A549 (cell line): ENCODE measurements around the gene CAMKMT. TPM values are rescaled to one million over a fixed set of nuclear protein-coding genes. Genes with fewer than 3 reads are reported as not detected.

Source experiments
- ATAC-seq, 2 experiments: fragments of 200-7000 bp in 1 of 2; fragments of >200 bp in 1 of 2; cut with Nextera tagmentation in 1 of 2; cut with Tn5 transposase in 1 of 2; 3 replicates each; pipeline versions ENCODE4 v1.8.0 to v1.9.1; 2018 to 2020; ENCODE audit warnings: mild to moderate bottlenecking in 1 of 2, moderate library complexity in 1 of 2
- CTCF ChIA-PET: fragments of 300-600 bp; sonication (Branson Sonifier 250); formaldehyde crosslinking; extraction: SDS; loops from one replicate; lab custom pipeline; 2021; ENCODE audit warnings: antibody characterized with exemption, inconsistent platforms; lab: Yijun Ruan, JAX
- POLR2A ChIA-PET: fragments of 350-600 bp; formaldehyde crosslinking; extraction: SDS; loops from one replicate; lab custom pipeline; 2021; ENCODE audit warnings: antibody characterized with exemption, inconsistent platforms; lab: Yijun Ruan, JAX
- DNase-seq, 2 experiments: peaks; one replicate each; pipeline versions ENCODE4 v3.0.0 to v3.0.0-alpha.2; 2011 to 2016; ENCODE audit warnings: low read depth in 1 of 2, low spot score in 1 of 2
- FAIRE-seq: peaks from 2 replicates; lab custom pipeline; 2011; peaks lifted over from hg19 to GRCh38; lab: Jason Lieb, UNC
- H3K27ac ChIP-seq, 2 experiments: fragments of >200 bp; sonication (Bioruptor Twin); formaldehyde crosslinking; 3 replicates each; pipeline ENCODE4 v1.5.1; 2016 to 2017
- H3K4me1 ChIP-seq: fragments of >200 bp; sonication (Bioruptor Twin); formaldehyde crosslinking; 3 replicates; pipeline ENCODE4 v1.6.1; 2016
- H3K4me2 ChIP-seq: fragments of >200 bp; sonication (Bioruptor Twin); formaldehyde crosslinking; 3 replicates; pipeline ENCODE4 v1.6.1; 2016
- H3K4me3 ChIP-seq: fragments of >200 bp; sonication (Bioruptor Twin); formaldehyde crosslinking; 3 replicates; pipeline ENCODE4 v1.5.1; 2016
- H3K9me3 ChIP-seq: fragments of >200 bp; sonication (Bioruptor Twin); formaldehyde crosslinking; 3 replicates; pipeline ENCODE4 v1.6.1; 2016
- CBX2 ChIP-seq: fragments of 200-600 bp; sonication (generic); IDR thresholded peaks from 2 replicates; pipeline ENCODE4 v1.6.1; 2016; ENCODE audit warnings: low read depth, mild to moderate bottlenecking, borderline replicate concordance
- CTCF ChIP-seq: fragments of >200 bp; sonication (Bioruptor Twin); formaldehyde crosslinking; IDR thresholded peaks from 3 replicates; pipeline ENCODE4 v1.5.1; 2016
- EHMT2 ChIP-seq: fragments of 200-600 bp; sonication (generic); IDR thresholded peaks from 2 replicates; pipeline ENCODE4 v1.6.1; 2016; ENCODE audit warnings: antibody characterized with exemption, low read depth, mild to moderate bottlenecking, moderate library complexity
- ELK1 ChIP-seq: fragments of 150-350 bp; IDR thresholded peaks from 2 replicates; pipeline ENCODE4 v1.6.1; 2014; ENCODE audit warnings: low read depth, mild to moderate bottlenecking, low read length
- ESRRA ChIP-seq: fragments of 150-350 bp; IDR thresholded peaks from 2 replicates; pipeline ENCODE4 v1.6.1; 2014; ENCODE audit warnings: mild to moderate bottlenecking, low read length, borderline replicate concordance
- FOSB ChIP-seq: fragments of 250-450 bp; sonication (Bioruptor Pico); IDR thresholded peaks from 2 replicates; pipeline ENCODE4 v1.5.0; 2020; ENCODE audit warnings: mild to moderate bottlenecking, moderate library complexity
- FOXS1 ChIP-seq: fragments of 250-450 bp; sonication (Bioruptor Pico); IDR thresholded peaks from 2 replicates; pipeline ENCODE4 v1.5.0; 2020; ENCODE audit warnings: mild to moderate bottlenecking, moderate library complexity
- HMGXB4 ChIP-seq: fragments of 250-450 bp; sonication (Bioruptor Pico); IDR thresholded peaks from 2 replicates; pipeline ENCODE4 v1.5.0; 2021; ENCODE audit warnings: mild to moderate bottlenecking, moderate library complexity, borderline replicate concordance
- HOXB13 ChIP-seq: fragments of 250-450 bp; sonication (Bioruptor Pico); IDR thresholded peaks from 2 replicates; pipeline ENCODE4 v1.5.0; 2020; ENCODE audit warnings: low read depth, mild to moderate bottlenecking, moderate library complexity
- HOXB5 ChIP-seq: fragments of 250-450 bp; sonication (Bioruptor Pico); IDR thresholded peaks from 2 replicates; pipeline ENCODE4 v1.5.0; 2020; ENCODE audit warnings: mild to moderate bottlenecking, moderate library complexity
- KDM1A ChIP-seq: fragments of 200-600 bp; sonication (generic); IDR thresholded peaks from 2 replicates; pipeline ENCODE4 v1.6.1; 2016; ENCODE audit warnings: low read depth, mild to moderate bottlenecking
- MAZ ChIP-seq: fragments of 150-350 bp; IDR thresholded peaks from 2 replicates; pipeline ENCODE4 v1.6.1; 2014; ENCODE audit warnings: antibody characterized with exemption, low read depth, low read length, borderline replicate concordance
- NFE2L2 ChIP-seq: fragments of 150-350 bp; conservative IDR thresholded peaks from 2 replicates; pipeline ENCODE4 v1.6.1; 2014; ENCODE audit warnings: low read length
- POLR2A ChIP-seq: IDR thresholded peaks from 2 replicates; pipeline ENCODE4 v1.6.1; 2012; ENCODE audit warnings: mild to moderate bottlenecking, low read length
- SMC3 ChIP-seq: fragments of >200 bp; sonication (Bioruptor Twin); formaldehyde crosslinking; IDR thresholded peaks from 3 replicates; pipeline ENCODE4 v1.6.1; 2018; ENCODE audit warnings: inconsistent platforms
- SREBF2 ChIP-seq: fragments of 450-650 bp; IDR thresholded peaks from 2 replicates; pipeline ENCODE4 v1.6.1; 2014; ENCODE audit warnings: mild to moderate bottlenecking, moderate library complexity
- TP53 ChIP-seq: fragments of 250-450 bp; sonication (Bioruptor Pico); IDR thresholded peaks from 2 replicates; pipeline ENCODE4 v1.5.0; 2021; ENCODE audit warnings: mild to moderate bottlenecking, moderate library complexity
- WGBS: methylation state at CpG from one replicate; pipeline ENCODE4 v1.1.6; 2017; ENCODE audit errors: missing lambda C conversion rate; 5-methylcytosine and 5-hydroxymethylcytosine counted together
- polyA plus RNA-seq, 4 experiments: library from polyadenylated mRNA; depleted of rRNA in 3 of 4; stranded (reverse); fragments of >200 nt; fragmentation: RNase III in 1 of 4; extraction: RNeasy Plus Mini Kit Qiagen cat#74134 plus additional on column Dnase treatment in 1 of 4; gene quantifications; 2 replicates in 3 of 4; 3 replicates in 1 of 4; pipeline ENCODE4 v1.2.3, GENCODE V29; 2011 to 2017

CAMKMT gene
- polyA plus RNA-seq, 2 of the 4 experiments (the other 2 are of a cell fraction), result 6.5 to 15.7 TPM

- FAIRE-seq (no peak), ATAC-seq (no peak), DNase-seq (no peak)
- Histone ChIP-seq H3K4me1 (no peaks in the 10 kb centered on the region), H3K4me2 (no peak overlapping the region), H3K27ac (no peak overlapping the region), H3K9me3 (no peaks in the 10 kb centered on the region), H3K4me3 (no peak overlapping the region)
- no peak for TF ChIP-seq MAZ
- no peak for TF ChIP-seq CBX2
- no peak for TF ChIP-seq HOXB5 (CRISPR knock-in tag)
- TF ChIP-seq FOSB (CRISPR knock-in tag), result no peak
- TF ChIP-seq HMGXB4 (CRISPR knock-in tag), result no peak
- TF ChIP-seq TP53 (CRISPR knock-in tag), result no peak
- ChIA-PET CTCF (interaction anchor here (0.6 to 2.1 kb wide), 4 partner anchors 13 to 275 kb away, joined by 3 to 6 read pairs (median 5); no protein-coding TSS in a partner anchor), POLR2A (no interaction called here)
- WGBS, result 89% methylated on average over 8 of the region's 8 CpGs
These were observed 318.8 kb downstream of the CAMKMT start for GRCh38 chr2:44680424-44680971.

GRCh38 chr2:44680983-44681531 is 319.3 kb downstream of the CAMKMT start:
- CTCF ChIA-PET, result interaction anchor here (0.6 to 2.1 kb wide), 5 partner anchors 13 to 274 kb away, joined by 3 to 6 read pairs (median 4); no protein-coding TSS in a partner anchor
- FAIRE-seq, result peak; percentile 59

More at GRCh38 chr2:44680983-44681531, 319.3 kb downstream of the CAMKMT start:
- DNase-seq (no peak), ATAC-seq (no peak)
- no peak overlapping the region for H3K4me2 ChIP-seq
- POLR2A ChIA-PET, result interaction anchor here (0.6 kb wide), 1 partner anchor 80 kb away, joined by 3 read pairs; no protein-coding TSS in a partner anchor
- no peaks in the 10 kb centered on the region for H3K4me1 ChIP-seq
- no peak overlapping the region for H3K27ac ChIP-seq
- WGBS, result 88% methylated on average over 5 of the region's 5 CpGs
- no peak for TF ChIP-seq SMC3
- no peak for TF ChIP-seq ESRRA
- no peak for TF ChIP-seq KDM1A
- no peak for TF ChIP-seq EHMT2
- TF ChIP-seq FOXS1, result no peak
- no peak for TF ChIP-seq CBX2
- no peak for TF ChIP-seq POLR2A
- no peak for TF ChIP-seq NFE2L2
- TF ChIP-seq MAZ, result no peak
- TF ChIP-seq CTCF, result no peak
- no peak for TF ChIP-seq HOXB13 (CRISPR knock-in tag)
- no peak for TF ChIP-seq ELK1
- TF ChIP-seq SREBF2, result no peak
- H3K9me3 ChIP-seq, result no peaks in the 10 kb centered on the region
- no peak overlapping the region for H3K4me3 ChIP-seq
